Osteoblast (primary cell): Measurements from ENCODE around the gene CEP162. TPM values are rescaled to one million over a fixed set of nuclear protein-coding genes. Genes with fewer than 3 reads are reported as not detected.
"Not testable (repeated sequence)": the region's sequence is repeated elsewhere in the genome, so short reads cannot be mapped to it uniquely, and the experiment has no call there.

Experiments used
- DNase-seq: peaks from one replicate; pipeline ENCODE4 v3.0.0; 2011; ENCODE audit warnings: low spot score, mixed read lengths; ENCODE audit not compliant: insufficient read length; ENCODE audit errors: missing footprints
- H2AFZ ChIP-seq: 2 replicates; pipeline ENCODE4 v1.6.0; 2011; ENCODE audit warnings: mild to moderate bottlenecking, low read length
- H3K27ac ChIP-seq: 2 replicates; pipeline ENCODE4 v1.5.1; 2011; ENCODE audit warnings: mild to moderate bottlenecking, low read depth, low read length, moderate library complexity
- H3K27me3 ChIP-seq: 2 replicates; pipeline ENCODE4 v1.6.0; 2012; ENCODE audit warnings: mild to moderate bottlenecking, control low read depth, inconsistent platforms, low read length, moderate library complexity; ENCODE audit not compliant: insufficient read depth
- H3K36me3 ChIP-seq: 2 replicates; pipeline ENCODE4 v1.5.1; 2011; ENCODE audit warnings: mild to moderate bottlenecking, low read length, control low read depth, moderate library complexity; ENCODE audit not compliant: insufficient read depth
- H3K4me1 ChIP-seq: 2 replicates; pipeline ENCODE4 v1.5.1; 2011; ENCODE audit warnings: mild to moderate bottlenecking, low read length, control low read depth, moderate library complexity; ENCODE audit not compliant: insufficient read depth
- H3K4me2 ChIP-seq: 2 replicates; pipeline ENCODE4 v1.6.0; 2011; ENCODE audit warnings: mild to moderate bottlenecking, low read length; ENCODE audit not compliant: insufficient read depth
- H3K4me3 ChIP-seq: fragments of 200-600 bp; sonication (generic); 3 replicates; pipeline ENCODE4 v1.5.1; 2012; ENCODE audit warnings: mild to moderate bottlenecking, low read length, inconsistent platforms; ENCODE audit not compliant: insufficient read depth
- H3K79me2 ChIP-seq: 2 replicates; pipeline ENCODE4 v1.6.0; 2012; ENCODE audit warnings: mild to moderate bottlenecking, low read length, control low read depth, inconsistent platforms; ENCODE audit not compliant: insufficient read depth
- H3K9me3 ChIP-seq: 2 replicates; pipeline ENCODE4 v1.5.1; 2011; ENCODE audit warnings: low read depth, low read length, control low read depth
- H4K20me1 ChIP-seq: 2 replicates; pipeline ENCODE4 v1.6.0; 2012; ENCODE audit warnings: mild to moderate bottlenecking, low read length, control low read depth; ENCODE audit not compliant: insufficient read depth
- CTCF ChIP-seq: IDR thresholded peaks from 2 replicates; pipeline ENCODE4 v1.5.1; 2011; ENCODE audit warnings: mild to moderate bottlenecking, low read depth, low read length, moderate library complexity; ENCODE audit errors: extremely low read depth
- total RNA-seq: library from RNA; depleted of rRNA; stranded (reverse); fragments of >200 nt; gene quantifications from 2 replicates; pipeline ENCODE4 v1.2.3, GENCODE V29; 2012

CEP162 gene
- total RNA-seq, 1 donor: 17.0 TPM

DNA sequence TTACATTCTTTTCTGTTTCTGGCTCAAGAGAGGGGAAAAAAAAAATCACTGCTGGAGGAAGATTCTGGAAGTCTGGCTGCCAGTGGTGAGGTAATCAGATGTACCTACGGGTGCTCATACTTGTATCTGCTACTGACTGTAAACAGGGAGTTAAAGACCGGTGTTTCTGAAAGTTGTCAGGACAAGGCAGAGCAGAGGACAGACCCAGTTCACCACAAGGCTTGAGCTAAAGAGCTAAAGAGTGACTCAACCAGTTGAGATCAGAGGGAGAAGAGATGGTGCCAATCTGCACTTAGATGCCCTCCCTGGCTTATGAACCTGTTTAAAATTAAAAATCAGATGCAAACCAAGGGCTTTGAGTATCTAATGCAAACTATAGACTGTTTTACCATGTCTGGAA is 55.4 kb downstream of the CEP162 start:
- Histone ChIP-seq H3K4me1 (no peaks in the 10 kb centered on the region), H3K79me2 (no peaks in the 10 kb centered on the region), H3K4me3 (no peak overlapping the region), H3K4me2 (no peak overlapping the region), H3K27ac (no peak overlapping the region), H3K9me3 (no peaks in the 10 kb centered on the region), H2AFZ (no peak overlapping the region), H3K27me3 (no peaks in the 10 kb centered on the region), H4K20me1 (no peaks in the 10 kb centered on the region), H3K36me3 (no peaks in the 10 kb centered on the region)
- TF ChIP-seq CTCF: no peak
- DNase-seq: no peak

DNA sequence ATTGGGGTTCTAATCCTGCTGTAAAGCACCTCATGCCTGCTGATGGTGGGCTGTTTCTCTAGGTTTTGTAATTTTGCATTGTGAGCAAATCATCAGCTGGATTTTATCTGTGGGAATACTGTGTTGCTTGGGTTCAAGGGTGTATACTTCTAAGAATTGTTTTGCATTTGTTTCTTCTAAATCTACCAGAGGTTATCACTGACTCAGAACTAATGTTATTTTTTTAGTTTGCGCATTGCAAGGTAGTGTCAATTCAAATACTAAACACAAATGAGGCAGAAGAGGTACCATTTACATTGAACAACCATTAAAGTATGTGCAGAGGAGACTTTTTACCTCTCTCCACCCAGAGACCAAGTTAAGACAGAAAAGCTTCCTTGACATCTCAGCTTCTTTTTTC is 60.0 kb downstream of the CEP162 start:
- no peaks in the 10 kb centered on the region for H3K4me1 ChIP-seq
- no peaks in the 10 kb centered on the region for H4K20me1 ChIP-seq
- no peak overlapping the region for H3K4me3 ChIP-seq
- no peak for DNase-seq
- no peak overlapping the region for H3K27ac ChIP-seq
- H3K79me2 ChIP-seq: no peaks in the 10 kb centered on the region
- no peaks in the 10 kb centered on the region for H3K27me3 ChIP-seq
- no peaks in the 10 kb centered on the region for H3K9me3 ChIP-seq
- H2AFZ ChIP-seq: no peak overlapping the region
- H3K4me2 ChIP-seq: no peak overlapping the region
- TF ChIP-seq CTCF: no peak
- no peaks in the 10 kb centered on the region for H3K36me3 ChIP-seq

DNA sequence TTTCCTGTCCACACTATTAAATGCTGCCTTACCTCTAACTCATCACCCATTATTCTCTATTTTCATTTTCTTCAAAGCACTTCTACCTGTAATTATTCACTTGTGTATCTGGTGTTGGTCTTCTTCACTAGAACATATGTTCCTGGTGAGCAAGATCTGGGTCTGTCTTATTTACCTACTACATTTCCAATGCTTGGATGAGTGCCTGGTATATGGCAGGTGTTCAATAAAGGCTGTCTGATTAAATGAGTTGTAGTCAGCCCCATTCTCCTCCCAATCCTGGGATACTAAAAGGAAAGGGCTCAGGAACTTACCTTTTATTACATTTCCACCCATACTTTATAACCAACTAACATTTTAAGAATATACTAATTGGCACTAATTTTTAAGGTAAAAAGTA is 61.0 kb downstream of the CEP162 start:
- no peak for TF ChIP-seq CTCF
- Histone ChIP-seq H4K20me1 (no peaks in the 10 kb centered on the region), H3K9me3 (no peaks in the 10 kb centered on the region), H3K36me3 (no peaks in the 10 kb centered on the region), H3K79me2 (no peaks in the 10 kb centered on the region), H3K4me2 (no peak overlapping the region), H3K27ac (no peak overlapping the region), H3K4me3 (no peak overlapping the region), H2AFZ (no peak overlapping the region), H3K4me1 (no peaks in the 10 kb centered on the region), H3K27me3 (no peaks in the 10 kb centered on the region)
- no peak for DNase-seq

DNA sequence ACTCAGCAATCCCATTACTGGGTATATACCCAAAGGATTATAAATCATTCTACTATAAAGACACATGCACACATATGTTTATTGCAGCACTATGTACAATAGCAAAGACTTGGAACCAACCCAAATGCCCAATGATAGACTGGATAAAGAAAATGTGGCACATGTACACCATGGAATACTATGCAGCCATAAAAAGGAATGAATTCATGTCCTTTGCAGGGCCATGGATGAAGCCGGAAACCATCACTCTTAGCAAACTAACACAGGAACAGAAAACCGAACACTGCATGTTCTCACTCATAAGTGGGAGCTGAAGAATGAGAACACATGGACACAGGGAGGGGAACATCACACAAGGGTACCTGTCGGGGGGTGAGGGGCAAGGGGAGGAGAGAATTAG is 63.1 kb downstream of the CEP162 start:
- not testable (repeated sequence) for DNase-seq, H3K9me3 ChIP-seq, H3K79me2 ChIP-seq, H2AFZ ChIP-seq, H3K27me3 ChIP-seq, H3K4me2 ChIP-seq, H3K27ac ChIP-seq, H3K4me3 ChIP-seq, H3K36me3 ChIP-seq, H4K20me1 ChIP-seq, H3K4me1 ChIP-seq

- Histone ChIP-seq H3K4me2 (no peak overlapping the region), H4K20me1 (no peaks in the 10 kb centered on the region), H3K27ac (no peak overlapping the region), H3K9me3 (no peaks in the 10 kb centered on the region), H3K36me3 (no peaks in the 10 kb centered on the region), H2AFZ (no peak overlapping the region), H3K27me3 (no peaks in the 10 kb centered on the region), H3K4me1 (no peaks in the 10 kb centered on the region), H3K4me3 (no peak overlapping the region), H3K79me2 (no peaks in the 10 kb centered on the region)
- no peak for TF ChIP-seq CTCF
- no peak for DNase-seq
Measured at GRCh38 chr6:84161190-84161589, 66.3 kb downstream of the CEP162 start.
